NCI-H2227 (cell line): ENCODE results near the gene THBS4.

Experiments used
- DNase-seq: peaks from one replicate; lab custom pipeline; 2025; ENCODE audit not compliant: unreplicated experiment; lab: John Stamatoyannopoulos, UW

Gene THBS4

DNA sequence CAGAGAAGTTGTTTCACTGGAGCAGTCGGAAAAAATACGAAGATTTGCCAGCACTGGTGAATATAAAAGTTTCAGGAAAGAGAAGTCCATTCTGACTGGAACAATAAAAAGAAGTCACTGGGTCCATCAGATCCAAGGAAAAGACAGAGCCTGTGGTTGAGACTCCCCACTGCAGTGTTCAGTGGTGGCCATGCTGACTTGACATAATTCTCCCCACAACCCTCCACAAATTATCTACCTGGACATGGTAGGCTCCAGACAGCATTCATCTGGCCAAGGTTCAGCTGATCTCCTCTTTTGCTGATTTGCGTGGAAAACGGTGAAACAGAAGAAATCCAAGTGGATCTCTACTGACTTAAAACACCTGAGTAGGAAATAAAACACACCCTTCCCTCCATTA lies 8.0 kb downstream of the THBS4 start:
- DNase-seq, result no peak

GRCh38 chr5:80048084-80048780 lies 13.1 kb downstream of the THBS4 start:
- no peak for DNase-seq

GRCh38 chr5:80052464-80052863 lies 17.3 kb downstream of the THBS4 start:
- DNase-seq, result no peak

DNA sequence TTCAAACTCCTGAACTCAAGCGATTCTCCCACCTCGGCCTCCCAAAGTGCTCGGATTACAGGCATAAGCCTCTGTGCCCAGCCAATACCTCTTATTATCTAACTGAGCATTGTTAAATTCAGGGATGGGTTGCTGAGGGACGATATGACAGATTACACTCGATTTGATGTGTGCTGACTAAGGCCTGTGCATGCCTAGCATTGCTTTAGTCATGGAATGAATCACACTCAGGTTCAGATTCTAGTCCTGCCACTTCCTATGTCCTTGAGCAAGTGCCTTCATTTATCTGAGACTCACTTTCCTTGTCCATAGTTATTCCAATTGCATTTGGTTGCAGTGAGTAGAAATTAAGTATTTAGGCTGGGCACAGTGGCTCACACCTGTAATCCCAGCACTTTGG lies 19.5 kb downstream of the THBS4 start:
- no peak for DNase-seq

DNA sequence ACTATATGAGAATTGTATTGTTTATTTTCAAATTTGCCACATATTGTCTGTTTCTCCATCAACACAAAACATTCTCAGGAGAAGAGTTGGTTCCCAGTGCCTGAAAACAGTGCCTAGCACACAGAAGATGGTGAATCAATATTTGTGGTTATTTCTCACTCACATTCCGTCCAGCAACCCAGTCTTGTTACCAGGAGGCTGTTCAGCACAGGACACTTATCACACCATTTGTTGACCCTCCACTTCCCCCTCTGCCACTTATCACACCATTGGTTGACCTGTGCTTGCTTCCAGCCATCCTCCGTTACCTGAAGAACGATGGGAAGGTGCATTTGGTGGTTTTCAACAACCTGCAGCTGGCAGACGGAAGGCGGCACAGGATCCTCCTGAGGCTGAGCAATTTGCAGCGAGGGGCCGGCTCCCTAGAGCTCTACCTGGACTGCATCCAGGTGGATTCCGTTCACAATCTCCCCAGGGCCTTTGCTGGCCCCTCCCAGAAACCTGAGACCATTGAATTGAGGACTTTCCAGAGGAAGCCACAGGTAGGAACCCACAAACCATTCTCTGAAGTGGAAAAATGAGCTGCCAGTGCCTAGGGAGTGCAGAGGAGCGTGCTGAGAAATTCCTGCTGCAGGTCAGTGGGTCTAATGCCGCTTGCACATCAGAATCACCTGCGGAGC lies 20.5 kb downstream of the THBS4 start:
- no peak for DNase-seq

DNA sequence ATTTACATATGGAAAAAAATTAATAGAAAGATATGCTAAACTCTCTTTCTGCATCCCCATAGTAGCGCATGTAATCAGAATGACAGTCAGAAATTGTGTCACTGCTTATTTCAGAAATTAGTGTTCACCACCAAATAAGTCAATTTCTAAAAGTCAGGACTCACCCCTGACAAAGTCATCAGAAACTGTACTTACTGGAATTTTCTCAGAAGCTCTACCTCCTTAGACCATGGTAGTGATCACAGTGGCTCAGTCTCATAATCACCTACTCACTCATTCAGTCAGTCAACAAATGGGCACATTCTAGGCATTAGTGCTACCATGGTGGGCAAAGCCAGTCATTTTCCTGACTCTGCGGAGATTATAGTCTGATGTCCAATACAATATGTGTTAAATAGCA lies 22.0 kb downstream of the THBS4 start:
- no peak for DNase-seq

GRCh38 chr5:80057921-80058320 lies 22.8 kb downstream of the THBS4 start:
- no peak for DNase-seq

DNA sequence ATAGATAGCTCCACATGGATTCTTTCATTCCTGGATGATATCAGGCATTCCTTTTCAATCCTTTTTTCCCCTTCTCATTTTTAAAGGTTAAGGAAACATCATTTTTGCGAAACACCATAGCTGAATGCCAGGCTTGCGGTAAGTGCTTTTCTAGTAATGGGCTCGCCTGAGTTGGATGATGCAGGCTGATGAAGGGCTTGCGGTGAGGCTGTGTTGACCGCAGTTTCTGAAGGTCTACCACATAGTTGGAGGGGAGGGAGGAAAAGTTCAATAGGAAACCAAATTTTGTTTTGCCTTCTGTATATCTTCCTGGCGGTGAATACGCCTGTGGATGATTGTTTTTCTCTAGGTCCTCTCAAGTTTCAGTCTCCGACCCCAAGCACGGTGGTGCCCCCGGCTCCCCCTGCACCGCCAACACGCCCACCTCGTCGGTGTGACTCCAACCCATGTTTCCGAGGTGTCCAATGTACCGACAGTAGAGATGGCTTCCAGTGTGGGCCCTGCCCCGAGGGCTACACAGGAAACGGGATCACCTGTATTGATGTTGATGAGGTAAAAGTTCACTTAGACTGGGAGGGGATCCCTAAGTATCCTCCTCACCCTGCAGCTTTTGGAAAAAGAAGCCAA lies 24.3 kb downstream of the THBS4 start:
- no peak for DNase-seq

DNA sequence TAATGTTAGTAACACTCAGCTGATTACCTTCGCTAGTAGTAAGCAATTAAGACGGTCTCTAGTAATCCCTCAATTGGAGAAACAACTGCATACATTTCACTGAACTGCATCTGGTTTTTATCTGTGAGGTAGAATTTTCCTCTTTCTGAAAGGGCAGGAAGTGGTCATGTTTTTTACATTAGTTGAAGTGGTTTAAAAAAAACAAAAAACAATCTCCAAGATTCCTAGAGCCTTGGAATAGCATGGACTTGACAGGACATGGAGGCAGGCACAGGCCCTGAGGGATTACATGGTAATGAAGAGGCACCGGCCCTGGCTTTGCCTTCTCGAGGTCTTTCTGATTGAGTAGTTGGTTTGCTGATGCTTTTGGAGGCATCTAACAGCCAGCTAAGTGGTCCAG lies 25.8 kb downstream of the THBS4 start:
- DNase-seq, result no peak

DNA sequence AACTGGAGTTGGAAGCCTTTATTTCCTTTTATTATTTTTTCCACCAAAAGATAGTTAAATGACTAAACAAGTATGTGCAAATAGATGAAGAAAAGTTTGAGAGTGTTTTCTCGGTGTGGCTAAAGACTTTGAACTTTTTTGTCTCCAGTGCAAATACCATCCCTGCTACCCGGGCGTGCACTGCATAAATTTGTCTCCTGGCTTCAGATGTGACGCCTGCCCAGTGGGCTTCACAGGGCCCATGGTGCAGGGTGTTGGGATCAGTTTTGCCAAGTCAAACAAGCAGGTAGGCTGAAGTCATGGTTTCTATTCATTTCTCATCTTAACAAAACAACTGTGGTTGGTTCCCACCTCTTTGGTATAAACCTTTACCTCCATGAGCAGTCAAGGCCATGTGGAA lies 26.4 kb downstream of the THBS4 start:
- no peak for DNase-seq

DNA sequence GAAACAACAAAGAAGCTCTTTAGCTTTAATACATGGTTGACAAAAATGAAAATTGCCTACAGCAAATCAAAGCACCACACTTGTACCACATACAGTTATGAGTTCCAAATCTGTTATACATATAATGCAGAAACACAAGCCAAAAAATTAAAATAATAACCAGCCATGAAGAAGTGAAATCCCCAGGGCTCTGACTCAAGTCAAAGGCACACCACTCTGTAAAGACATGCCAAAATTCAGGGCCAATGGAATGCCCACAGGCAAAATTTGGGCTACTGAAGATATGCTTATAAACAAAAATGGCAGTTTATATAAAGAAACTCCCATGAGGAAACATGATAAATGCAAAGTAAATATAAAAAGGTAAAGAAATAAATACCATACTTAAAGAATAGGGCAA lies 29.0 kb downstream of the THBS4 start:
- no peak for DNase-seq

- no peak for DNase-seq
Observed at GRCh38 chr5:80067016-80067415, 31.9 kb downstream of the THBS4 start.

- no peak for DNase-seq
Observed at GRCh38 chr5:80067531-80068245, 32.5 kb downstream of the THBS4 start.

DNA sequence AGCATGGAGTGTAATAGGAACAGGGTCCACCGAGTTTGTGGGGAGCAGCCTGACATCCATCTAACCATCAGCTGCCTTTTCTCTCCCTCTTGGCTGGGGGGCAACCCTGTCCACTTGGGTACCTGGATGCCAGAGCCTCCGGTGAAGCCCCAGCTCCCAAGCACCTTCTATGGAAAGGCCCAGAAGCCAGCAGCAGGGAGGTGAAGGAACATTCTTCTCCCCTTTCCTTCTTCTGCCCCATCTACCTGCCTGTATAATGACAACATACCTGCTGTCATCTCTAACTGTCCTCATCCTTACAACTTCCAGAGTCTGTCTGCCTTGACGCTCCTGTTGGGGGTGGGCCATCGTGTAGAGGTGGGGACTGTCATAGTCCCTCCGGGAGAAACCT lies 33.1 kb downstream of the THBS4 start:
- no peak for DNase-seq

- no peak for DNase-seq
Observed at GRCh38 chr5:80068775-80069174, 33.6 kb downstream of the THBS4 start.

GRCh38 chr5:80069251-80069800 lies 34.2 kb downstream of the THBS4 start:
- no peak for DNase-seq

DNA sequence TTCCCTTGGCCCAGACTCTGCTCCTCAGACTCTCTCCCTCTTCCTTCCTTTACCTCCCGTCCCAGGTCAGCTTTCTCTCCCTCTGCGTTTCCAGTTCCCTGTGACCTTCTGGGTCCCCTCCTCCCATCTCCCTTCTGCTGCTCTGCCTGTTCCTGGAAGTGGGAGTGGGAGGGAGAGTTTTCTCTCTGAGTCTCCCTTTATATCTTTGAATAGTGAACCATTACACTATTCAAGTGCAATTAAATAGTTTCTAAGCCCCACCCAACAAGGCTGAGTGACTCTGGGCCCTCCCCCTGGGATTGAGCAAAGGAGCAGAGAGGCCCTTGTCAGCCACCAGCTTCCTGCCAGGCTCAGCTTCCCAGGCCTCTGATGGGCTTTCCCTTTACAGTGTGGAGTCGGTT lies 34.8 kb downstream of the THBS4 start:
- DNase-seq, result no peak

- DNase-seq, result no peak
Observed at GRCh38 chr5:80070338-80071056, 35.3 kb downstream of the THBS4 start.

DNA sequence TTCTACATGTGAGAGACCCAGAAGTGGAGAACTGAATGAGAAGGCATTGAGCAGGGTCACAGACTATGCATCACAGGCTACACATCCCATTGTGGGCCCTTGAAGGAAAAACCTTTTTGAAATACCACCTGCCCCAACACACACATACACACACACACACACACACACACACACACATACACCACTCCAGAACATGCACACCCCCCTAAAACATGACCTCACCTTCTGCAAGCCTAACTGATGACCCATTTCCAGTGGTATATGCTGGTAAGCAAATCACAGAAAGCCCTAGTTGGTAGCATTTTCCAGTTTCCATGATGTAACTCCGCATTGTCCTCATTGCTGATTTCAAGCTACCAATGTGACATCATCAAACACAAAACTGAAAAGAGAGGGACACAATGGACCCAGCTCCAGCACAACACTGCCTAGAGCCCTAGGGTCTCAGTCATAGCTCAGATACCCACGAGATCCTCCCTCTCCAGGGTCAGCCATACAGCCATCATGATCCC lies 36.4 kb downstream of the THBS4 start:
- DNase-seq, result no peak
